CD4-positive, alpha-beta T cell treated with Interleukin-1 beta for 1 hour (primary cell): ENCODE results near the gene COMMD2.

Source experiments
- DNase-seq, 2 donors: peaks; one replicate each; pipeline ENCODE4 v3.0.0-alpha.2; 2020 to 2022

Gene COMMD2

DNA sequence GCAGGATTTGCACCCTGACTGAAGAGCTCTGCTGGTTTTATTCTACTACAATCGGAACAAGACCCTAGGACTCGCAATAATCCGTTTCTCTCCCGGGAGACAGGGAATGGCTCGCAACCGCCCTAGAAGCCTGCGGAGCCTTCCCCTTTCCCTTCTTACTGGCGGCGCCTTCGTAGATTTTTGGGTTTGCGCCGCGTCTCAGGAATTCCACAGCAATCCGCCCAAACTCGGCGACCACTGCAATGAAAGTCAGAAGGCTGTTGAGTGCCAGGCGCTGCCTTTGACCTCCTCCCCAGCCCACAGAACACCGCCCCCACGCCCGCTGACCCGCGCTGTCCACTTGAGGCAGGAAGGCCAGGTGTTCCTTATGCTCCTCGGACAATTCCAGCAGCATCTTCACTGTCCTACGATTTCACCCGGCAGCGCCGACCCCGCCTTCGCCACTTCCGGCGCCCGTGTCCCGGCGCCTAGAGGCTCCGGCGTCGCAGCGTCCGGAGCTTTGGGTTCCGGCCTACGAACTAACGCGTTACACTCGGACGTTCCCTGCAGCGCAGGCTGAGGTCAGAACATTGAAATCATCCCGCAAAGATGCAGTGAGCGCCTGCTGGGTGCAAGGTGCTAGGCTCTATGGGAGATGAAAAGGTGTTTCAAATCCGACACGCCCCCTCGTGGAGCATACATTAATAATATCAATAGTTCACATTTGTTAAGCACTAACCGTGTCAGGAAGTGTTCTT is at the start of gene COMMD2:
Gene COMMD2 (minus strand): TSS at position 439 of the 737 bp plus-strand sequence. CDS start 45 bp downstream, at position 394.
- DNase-seq: peak; percentile 79 to 81

DNA sequence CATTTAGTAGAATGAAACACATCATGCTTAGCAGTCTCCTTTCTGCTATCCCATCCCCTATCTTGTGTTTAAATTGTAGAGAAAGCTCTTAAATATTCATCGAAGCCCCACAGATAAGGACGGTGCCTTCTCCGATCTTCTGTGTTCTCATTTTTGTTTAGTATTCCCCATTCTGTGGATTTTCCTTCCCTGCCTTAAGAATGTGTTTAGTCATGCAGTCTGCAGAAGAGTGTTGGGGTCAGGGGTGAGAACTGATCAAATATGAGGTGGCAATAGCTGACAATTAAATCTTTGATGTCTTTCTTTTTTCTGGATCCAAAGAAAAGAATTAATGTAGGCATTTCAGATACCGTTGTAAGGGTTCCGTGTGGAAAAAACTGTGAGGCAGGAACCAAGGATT is 49.4 kb upstream of the COMMD2 start:
- DNase-seq: no peak

DNA sequence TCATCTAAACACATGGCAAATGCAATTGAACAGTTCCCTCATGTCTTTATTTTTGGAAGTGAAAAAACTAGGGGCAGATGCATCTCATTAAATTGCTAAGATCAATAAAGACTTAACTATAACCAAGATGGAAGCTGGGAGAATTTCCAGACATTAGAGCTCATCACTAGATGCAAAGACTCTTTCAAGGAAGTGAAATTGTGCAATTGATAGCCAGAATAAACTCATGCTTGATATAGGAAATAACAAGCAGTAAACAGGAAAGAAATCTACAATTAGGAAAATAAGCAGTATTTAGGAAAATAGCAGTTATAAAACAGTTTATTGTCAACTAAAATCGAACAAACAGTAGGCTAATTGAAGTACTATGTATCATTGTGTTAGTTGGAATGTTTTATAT is 48.9 kb upstream of the COMMD2 start:
- DNase-seq: no peak

DNA sequence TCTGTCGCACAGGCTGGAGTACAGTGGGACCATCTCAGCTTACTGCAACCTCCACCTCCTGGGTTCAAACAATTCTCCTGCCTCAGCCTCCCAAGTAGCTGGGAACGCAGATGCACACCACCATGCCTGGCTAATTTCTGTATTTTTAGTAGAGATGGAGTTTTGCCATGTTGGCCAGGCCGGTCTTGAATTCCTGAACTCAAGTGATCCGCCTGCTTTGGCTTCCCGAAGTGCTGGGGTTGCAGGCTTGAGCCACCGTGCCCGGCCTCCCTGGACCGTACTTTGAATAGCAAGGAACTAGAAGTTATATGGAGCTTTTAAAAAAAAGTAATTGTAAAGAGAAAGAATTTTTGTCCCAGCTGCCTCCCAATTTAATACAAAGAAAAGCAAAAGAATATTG is 48.4 kb upstream of the COMMD2 start:
- DNase-seq: no peak

DNA sequence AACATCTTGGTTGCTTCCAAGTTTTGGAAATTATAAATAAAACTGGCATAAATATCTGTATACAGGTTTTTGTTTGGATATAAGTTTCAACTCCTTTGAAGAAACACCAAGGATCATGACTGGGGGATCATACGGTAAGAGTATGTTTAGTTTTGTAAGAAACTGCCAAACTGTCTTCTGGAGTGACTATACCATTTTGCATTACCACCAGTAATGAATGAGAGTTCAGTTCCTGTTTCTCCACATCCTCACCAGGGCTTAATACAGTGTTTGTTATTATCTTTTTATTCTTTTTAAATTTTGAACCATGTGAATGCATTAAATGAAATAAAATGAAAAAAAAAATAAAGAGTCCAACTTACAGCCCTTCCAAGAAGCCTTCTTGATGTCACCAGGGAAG is 43.7 kb upstream of the COMMD2 start:
- no peak for DNase-seq

DNA sequence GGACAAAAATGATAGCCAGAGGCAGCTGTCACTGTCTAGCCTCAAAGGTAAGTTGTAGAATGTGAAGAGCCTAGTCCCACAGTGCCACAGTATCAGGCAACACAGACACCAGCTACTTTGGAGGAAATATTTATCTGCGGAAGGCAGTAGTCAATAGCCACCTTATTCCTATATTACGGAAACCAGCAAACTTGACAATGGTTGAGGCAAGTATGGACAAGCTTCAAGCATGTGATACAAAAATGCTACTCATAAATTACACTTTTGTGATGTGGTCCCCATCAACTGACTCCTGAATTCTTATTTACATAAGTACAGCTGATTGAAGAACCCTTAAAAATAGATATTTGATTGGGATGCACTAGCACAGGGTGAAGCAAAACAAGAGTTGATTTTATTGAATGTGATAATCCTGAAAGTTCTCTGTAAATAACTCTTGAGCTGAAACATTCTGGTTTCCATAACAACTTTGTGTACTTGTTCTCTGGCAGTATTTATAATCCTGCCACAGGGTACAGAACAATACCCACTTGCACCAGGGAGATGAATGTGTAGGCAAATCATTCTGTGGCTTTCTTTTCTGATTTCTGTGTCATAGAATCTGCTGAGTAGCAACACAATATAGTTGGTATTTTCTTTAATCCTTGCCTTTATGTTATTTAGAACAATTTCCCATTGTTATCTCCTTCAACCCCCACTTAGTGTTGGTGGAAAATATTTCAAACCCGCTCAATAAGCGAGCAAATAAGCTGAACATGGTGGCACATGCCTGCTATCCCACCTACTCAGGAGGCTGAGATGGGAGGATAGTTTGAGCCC is 40.4 kb upstream of the COMMD2 start, which contains the start of gene ANKUB1:
Gene ANKUB1 (minus strand): TSS at position 103 of the 819 bp plus-strand sequence. CDS start 188 bp downstream, outside the sequence.
- DNase-seq: no peak

DNA sequence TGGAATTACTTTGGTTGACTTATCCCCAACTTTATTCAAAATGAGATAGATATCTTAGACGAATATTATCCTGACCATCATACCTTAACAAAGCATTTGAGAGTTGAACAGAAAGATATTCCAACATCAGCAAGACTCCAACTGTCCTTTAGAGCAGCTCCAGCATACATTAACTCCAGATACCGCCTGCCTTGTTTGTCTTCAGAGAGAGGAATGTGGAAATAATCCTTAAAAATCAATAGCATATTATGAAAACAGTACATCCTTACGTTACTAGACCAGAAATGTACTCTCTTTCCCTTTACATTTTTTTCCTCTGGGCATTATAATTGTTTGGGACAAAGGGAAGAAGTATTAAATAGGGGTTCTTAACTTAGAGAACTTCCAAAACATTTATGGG is 38.4 kb upstream of the COMMD2 start:
- DNase-seq: no peak

DNA sequence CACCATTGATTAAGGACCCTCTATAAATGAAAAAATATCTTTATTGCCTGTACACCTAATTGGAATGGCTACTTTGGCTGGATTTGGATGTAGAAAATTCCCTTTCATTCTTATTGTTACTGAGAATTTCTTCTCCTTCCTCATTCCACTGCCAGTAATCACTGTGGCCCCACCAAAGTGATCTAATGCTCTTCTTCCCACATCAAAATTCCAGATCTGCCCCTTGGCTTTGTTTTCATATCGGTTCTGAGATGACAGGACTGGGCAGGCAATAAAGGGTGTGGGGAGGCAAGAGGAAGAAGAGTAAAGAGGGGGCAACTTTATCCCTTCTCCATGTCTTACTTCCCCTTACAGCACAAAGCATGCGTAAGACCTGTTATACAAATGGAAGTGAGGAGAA is 38.0 kb upstream of the COMMD2 start:
- DNase-seq: no peak

DNA sequence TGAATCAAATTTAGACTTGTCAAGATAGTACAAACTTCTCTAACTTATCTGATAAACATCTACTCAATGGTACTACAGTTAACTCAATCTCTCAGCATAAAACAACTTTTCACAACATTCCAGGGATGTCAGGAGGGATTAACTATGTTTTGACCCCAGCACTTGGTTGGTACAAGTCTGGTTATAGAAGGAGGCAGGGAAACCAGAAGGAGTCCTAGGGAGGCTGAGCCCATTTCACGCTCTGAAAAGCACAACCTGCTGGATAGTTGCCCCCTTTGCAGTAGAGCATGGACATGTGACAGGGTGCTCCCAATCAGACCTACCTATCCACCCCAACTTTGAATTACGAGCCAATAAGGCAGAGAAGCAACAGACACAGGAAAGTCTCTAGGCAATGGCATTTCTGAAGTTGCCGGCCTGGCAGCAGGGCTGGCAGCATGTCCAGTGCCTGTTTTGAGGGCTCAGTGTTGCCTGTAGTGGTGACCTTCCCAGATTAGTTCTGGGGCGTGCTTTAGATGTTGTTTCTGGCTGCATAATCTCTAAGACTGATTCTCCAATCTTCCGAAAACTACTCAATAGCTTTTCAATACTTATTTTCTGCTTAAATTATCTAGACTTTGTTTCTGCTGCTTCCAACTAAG is 31.9 kb upstream of the COMMD2 start:
- DNase-seq: no peak

DNA sequence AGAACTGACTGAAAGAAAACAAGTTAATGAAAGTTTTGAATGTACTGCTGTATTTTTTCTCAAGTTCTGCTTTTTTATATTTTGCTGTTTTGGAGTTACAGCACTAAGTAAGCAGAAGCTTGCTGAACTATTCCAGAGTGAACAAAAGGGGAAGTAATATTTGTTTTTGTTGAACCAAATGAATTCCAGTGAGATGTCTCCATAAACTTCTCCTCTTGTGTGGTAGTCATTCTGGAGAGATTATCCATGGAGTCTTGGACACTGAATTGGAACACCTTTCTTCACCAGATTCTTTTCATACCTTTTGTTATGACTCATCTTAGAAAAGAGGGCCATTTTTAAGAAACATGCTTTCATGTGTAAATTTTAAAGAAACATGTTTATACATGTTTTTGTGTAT is 31.3 kb upstream of the COMMD2 start:
- no peak for DNase-seq

DNA sequence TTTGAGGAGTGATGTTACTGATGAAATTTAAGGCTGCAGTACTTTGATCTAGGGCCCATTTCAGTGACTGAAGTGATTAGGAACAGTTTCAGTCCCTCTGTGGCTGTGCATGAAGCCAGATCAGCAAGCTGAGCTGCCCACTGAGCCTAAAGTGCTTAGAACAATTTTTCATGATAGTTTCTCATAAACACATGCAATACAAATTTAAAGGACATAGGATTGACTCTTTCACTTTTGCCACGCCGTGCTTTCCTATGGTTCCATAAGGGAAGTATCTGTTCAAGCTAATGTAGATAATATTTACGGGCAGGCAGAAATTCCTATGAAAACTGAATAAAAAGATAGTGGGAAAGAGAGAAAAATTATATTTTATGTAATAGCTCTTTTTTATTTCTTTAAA is 29.5 kb upstream of the COMMD2 start:
- no peak for DNase-seq

DNA sequence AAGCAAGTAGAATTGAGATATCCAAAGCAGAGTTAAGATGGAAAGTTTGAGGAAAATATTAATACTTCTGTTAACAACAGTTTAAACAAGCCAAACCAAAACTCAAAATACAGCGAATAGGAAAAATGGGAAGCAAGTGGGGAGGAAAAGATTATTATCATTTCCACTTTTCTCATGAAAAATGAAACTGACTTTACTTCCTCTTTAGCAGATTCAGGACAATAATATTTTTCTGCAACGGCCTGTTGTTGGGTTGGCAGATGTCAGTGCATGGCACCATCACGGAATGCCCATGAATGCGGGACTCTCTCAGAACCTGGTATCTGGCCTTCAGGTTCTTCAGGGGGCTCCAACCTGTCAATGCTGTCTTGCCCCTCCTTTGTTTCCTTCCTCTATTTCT is 28.9 kb upstream of the COMMD2 start:
- peak in 1 of 2 donors; percentile 33 for DNase-seq

DNA sequence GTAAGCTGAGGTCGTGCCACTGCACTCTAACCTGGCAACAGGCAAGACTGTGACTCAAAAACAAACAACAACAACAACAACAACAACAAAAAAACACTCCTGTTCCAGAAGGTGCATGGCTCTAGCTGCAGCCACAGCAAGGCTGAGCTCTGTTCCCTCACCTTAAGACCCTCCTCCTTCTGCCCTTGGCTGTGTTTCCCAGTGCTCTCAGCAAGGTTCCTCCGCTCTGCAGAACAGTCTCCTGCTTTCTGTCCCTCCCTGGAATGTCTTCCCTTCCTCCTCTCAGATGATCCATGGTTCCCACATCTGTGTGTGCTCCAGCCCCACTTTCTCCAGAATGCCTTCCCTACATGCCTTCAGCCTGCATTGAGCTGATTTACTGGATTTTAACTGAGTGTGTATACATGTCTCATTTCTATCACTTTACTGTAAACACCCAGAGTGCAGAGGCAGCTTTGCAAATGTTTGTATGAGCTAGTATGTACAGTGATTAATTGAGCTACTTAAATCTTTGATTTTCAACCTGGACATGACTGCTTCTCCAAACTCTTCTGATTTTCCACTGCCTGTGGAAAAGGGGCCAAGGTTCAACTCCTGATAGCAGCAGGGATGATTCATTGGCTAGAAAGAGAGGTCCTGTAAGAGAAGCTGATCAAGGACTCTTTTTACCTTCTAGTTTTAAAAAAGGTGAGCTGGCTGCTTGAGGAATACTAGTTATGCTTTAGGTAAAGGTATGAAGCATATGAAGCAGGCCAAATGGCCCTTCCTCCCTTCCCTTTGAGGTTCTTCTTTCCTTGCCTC is 25.3 kb upstream of the COMMD2 start:
- no peak for DNase-seq

DNA sequence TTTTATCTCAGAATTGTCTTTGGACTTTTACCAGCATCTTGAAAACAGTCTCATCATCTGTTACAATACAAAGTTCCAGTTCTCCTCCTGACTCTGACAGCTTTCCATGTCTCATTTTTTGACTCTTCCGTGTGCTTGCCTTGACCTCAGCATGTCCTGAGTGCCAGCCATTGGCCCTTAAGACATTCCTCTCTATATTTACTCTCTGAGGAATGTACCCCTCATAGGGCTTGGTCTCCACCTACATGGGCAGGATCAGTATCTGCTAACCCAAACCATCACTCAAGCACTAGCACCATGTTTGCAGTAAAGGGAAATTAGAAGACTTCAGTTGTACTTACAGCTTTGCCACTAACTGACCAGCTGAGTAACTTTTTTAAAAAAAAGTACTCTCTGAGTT is 23.9 kb upstream of the COMMD2 start:
- no peak for DNase-seq

DNA sequence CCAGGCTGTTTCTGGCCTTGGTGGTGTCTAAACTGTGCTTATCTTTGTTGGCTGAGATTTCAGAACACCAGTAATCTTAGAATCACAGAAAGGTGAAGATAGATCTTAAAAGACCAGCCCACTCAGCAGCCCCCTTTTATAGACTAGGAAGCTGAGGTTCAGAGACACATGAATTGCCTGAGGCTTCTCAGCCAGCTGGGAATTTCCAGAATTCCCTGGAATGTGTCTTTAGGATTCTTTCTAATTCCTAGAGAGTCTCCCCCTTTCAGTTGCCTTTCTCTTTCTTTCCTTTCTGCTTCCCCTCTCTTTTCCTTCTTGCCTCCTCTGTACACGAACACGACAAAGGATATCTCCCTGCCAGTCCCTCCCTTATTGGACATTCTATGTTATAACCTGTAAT is 20.6 kb upstream of the COMMD2 start:
- DNase-seq: no peak

DNA sequence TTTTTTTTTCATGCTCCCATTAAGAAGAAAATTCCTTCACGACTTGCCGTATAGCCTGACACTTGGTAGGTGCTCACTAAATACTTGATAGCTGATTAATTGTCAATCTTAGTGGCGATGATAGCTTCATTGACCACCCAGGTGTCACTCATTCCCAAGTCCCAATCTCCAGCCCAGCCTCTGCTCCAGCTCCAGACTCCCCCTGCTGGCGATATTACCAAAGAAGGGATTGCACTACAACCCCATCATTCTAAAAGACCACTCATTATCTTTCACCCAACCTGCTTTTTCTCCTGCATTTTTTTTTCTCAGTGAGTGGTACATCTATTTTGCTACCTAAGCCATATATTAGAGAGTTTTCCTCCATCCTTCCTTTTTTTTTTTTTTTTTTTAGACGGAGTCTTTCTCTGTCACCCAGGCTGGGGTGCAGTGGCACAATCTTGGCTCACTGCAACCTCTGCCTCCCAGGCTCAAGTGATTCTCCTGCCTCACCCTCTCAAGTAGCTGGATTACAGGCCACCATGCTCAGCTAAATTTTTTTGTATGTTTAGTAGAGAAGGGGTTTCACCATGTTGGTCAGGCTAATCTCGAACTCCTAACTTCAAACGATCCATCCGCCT is 19.5 kb upstream of the COMMD2 start:
- DNase-seq: peak; percentile 16 to 32

DNA sequence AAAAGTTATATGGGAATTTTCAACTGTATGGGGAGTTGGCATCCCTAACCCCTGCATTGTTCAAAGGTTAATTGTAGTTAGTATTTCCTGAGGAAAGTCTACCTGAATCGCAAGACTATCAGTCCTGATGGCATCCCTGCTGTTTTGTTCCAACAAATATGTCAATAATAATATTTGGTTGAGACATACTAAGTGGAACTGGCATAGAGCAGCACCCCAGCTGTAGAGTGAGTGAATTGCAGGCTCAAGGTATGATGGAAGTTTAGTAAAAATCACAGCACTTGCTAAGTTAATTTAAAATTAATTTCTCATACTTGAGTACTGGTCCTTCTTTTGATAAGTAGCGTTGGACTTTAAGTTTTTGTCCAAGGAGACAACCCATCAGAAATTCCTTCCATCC is 18.0 kb upstream of the COMMD2 start:
- DNase-seq: no peak

DNA sequence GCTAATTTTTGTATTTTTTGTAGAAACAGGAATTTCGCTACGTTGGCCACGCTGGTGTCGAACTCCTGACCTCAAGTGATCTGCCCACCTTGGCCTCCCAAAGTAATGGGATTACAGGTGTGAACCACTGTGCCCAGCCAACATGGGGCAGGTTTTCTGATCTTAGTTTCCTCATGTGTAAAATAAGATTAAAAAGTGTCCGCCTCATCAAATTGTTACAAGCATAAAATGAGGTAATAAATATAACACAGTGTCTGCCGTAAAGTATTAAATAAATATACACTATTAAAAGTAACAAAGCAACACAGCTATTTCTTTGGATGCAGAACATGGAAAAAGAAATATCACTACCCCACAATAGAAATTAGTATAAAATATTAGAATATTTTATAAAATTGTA is 16.4 kb upstream of the COMMD2 start:
- no peak for DNase-seq

DNA sequence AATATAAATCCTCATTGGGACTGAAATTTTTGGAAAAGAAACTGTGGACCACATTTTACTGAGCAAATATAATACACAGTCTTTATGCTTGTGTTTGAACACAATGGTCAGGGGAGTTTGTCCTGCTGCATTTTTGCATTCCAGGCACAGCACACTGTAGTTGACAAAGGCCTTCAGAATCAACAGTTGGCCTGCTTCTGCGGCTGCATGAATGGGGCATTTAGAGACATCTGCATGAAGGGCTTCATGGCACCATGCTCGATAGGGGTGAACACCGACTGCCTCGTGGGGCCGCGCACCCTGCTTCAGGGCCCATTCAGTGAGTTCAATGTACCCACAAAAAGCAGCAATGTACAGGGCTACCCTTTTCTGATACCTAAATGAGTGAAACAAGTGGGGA is 15.4 kb upstream of the COMMD2 start:
- no peak for DNase-seq

DNA sequence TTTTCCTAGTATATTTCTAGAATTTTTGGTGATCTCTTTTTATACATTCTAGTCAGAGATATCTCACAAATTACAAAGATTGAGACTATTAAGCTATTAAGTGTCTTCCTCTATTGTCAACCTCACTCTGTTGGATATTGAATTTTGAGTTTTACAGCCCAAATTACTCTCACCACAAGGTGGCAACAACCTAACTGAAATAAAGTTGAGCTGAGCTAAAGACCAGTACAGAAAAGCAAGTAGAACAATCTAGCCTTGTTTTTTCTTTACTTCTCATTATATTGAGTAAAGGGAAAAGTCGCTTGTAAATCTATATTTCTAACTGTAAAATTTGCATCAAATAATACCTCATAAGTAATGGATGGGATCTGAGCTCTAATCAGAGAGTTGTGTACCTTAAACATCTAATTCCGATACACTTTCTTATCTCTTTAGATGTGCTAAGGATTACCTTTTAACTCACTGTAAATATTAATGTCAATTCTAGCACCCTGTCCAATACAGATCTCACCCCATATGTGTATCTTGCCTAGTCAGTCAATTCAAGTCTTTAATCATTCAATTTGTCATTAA is 13.6 kb upstream of the COMMD2 start:
- no peak for DNase-seq

DNA sequence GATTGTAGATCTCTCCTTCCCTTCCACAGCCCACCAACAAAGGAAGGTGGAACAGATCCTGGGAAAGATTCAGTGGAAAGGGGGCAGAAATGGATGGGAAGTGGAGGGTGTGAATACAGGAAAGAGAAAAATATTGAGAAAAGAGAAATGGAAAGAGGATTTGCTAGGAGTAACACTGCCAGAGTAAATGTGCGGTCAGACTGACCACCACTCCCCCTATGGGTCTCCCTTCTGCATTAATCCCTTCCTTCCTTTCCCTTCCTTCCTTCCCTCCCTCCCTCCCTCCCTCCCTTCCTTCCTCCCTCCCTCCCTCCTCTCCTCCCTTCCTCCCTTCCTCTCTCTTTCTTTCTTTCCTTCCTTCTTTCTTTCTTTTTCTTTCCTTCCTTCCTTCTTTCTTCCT is 12.0 kb upstream of the COMMD2 start:
- no peak for DNase-seq

DNA sequence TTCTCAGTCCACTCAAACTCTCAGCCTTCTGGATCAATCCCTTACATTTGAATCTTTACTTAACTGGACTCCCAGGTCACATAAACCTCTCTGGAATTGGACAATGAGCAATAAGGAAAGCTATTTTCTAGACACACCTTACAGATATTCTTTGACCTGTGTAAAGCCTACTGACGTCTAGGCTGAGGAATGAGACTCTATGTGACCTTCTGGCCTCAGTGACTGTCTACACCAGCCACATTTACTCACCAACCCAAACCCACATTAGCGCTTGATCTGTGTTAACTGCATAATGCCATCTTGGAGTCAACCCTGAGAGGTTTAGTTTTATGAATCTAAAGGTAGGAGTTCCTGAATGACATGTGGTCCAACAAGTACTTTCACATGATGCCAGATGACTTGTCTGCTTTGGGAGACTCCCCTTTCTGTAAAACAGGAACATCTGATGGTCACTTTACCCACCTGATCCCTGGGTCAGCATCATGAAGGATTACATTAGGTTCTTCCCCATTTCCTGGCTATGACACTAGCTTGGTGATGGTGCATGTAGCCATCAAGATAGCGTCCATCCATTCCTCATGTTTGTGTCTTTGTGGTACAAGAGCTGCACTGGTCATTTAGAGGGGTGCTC is 11.4 kb upstream of the COMMD2 start:
- no peak for DNase-seq
